Adrenal gland (tissue), 12 donors: ENCODE measurements around the gene FOLR2. TPM values are rescaled to one million over a fixed set of nuclear protein-coding genes. Genes with fewer than 3 reads are reported as not detected.

Experiments
- polyA plus RNA-seq, 3 donors: library from polyadenylated mRNA; stranded (reverse); fragments of 200-250 nt in 2 of 3; fragments of 350-450 nt in 1 of 3; fragmentation: Illumina TruSeq in 1 of 3; extraction: RNeasy Lipid Tissue Mini Kit (QIAGEN cat#74804) in 1 of 3; gene quantifications; one replicate each; pipeline ENCODE4 v1.2.3, GENCODE V29; 2013 to 2014
- total RNA-seq, 9 donors: library from RNA; depleted of rRNA in 4 of 9; stranded (reverse); fragments of >200 nt in 4 of 9; fragments of 120-200 nt in 1 of 9; fragmentation: NEBNext Ultra II Directional in 1 of 9; extraction: Animal tissue kit (Norgen Biotek cat#: 25700) in 1 of 9; gene quantifications; one replicate each; pipeline versions ENCODE4 v1.1.0 to v1.2.4, GENCODE V29; 2013 to 2023
- donor health status: healthy with polysubstance abuse.
- donor health status: Bipolar disorder and iron deficiency.
- donor health status: DM: yes; HTN: yes; CAD: no.
- donor health status: DM: no; HTN: no; CAD: no.
- donor health status: DM: no; HTN: no; CAD: no.
- donor health status: DM: yes; HTN: yes; CAD: no.

Gene FOLR2
- total and polyA plus RNA-seq, 12 donors = 6.9 to 221 (median 62.3) TPM

Other genes starting within 250 kb of the FOLR2 start
- 10 to 100 TPM in 4 of 9 donors, 1 to 10 TPM in 5; 3.2 to 41.2 (median 9.0) TPM for gene IL18BP, start 217.9 kb upstream of the FOLR2 start, total RNA-seq
- 10 to 100 TPM; 17.3 to 25.4 (median 19.2) TPM for gene IL18BP, start 217.9 kb upstream of the FOLR2 start, polyA plus RNA-seq
- gene NUMA1, start 136.3 kb upstream of the FOLR2 start, total RNA-seq = 100 to 1,000 TPM in 8 of 9 donors, 10 to 100 TPM in 1; 87.5 to 380 (median 273) TPM
- gene NUMA1, start 136.3 kb upstream of the FOLR2 start, polyA plus RNA-seq = 100 to 1,000 TPM in 2 of 3 donors, 10 to 100 TPM in 1; 86.7 to 677 (median 313) TPM
- 10 to 100 TPM in 5 of 9 donors, 1 to 10 TPM in 4; 2.4 to 15.4 (median 10.9) TPM for gene LRRC51, start 135.9 kb upstream of the FOLR2 start, total RNA-seq
- 10 to 100 TPM in 2 of 3 donors, 1 to 10 TPM in 1; 5.3 to 15.7 (median 10.4) TPM for gene LRRC51, start 135.9 kb upstream of the FOLR2 start, polyA plus RNA-seq
- gene LAMTOR1, start 113.5 kb upstream of the FOLR2 start, total RNA-seq = 100 to 1,000 TPM; 107 to 297 (median 145) TPM
- 100 to 1,000 TPM in 1 of 3 donors, 10 to 100 TPM in 2; 86.1 to 140 (median 89.1) TPM for gene LAMTOR1, start 113.5 kb upstream of the FOLR2 start, polyA plus RNA-seq
- gene TOMT, start 110.9 kb upstream of the FOLR2 start, total RNA-seq = not detected
- not detected for gene TOMT, start 110.9 kb upstream of the FOLR2 start, polyA plus RNA-seq
- 10 to 100 TPM; 15.3 to 47.7 (median 34.5) TPM for gene ANAPC15, start 104.1 kb upstream of the FOLR2 start, total RNA-seq
- gene ANAPC15, start 104.1 kb upstream of the FOLR2 start, polyA plus RNA-seq = 10 to 100 TPM; 62.7 to 80.0 (median 77.1) TPM
- under 1 TPM in 2 of 9 donors, not detected in 7; 0.88 to 0.96 TPM for gene FOLR3, start 81.1 kb upstream of the FOLR2 start, total RNA-seq
- under 1 TPM in 2 of 3 donors, not detected in 1; 0.13 to 0.95 TPM for gene FOLR3, start 81.1 kb upstream of the FOLR2 start, polyA plus RNA-seq
- 1 to 10 TPM in 6 of 9 donors, under 1 TPM in 3; 0.78 to 7.2 (median 1.4) TPM for gene FOLR1, start 24.7 kb upstream of the FOLR2 start, total RNA-seq
- gene FOLR1, start 24.7 kb upstream of the FOLR2 start, polyA plus RNA-seq = 1 to 10 TPM in 1 of 3 donors, under 1 TPM in 2; 0.57 to 2.5 (median 0.80) TPM
- gene INPPL1, start 8.0 kb downstream of the FOLR2 start, total RNA-seq = 100 to 1,000 TPM in 5 of 9 donors, 10 to 100 TPM in 4; 66.5 to 238 (median 106) TPM
- gene INPPL1, start 8.0 kb downstream of the FOLR2 start, polyA plus RNA-seq = 100 to 1,000 TPM in 2 of 3 donors, 10 to 100 TPM in 1; 45.3 to 395 (median 130) TPM
- gene PHOX2A, start 27.4 kb downstream of the FOLR2 start, total RNA-seq = 10 to 100 TPM in 3 of 9 donors, 1 to 10 TPM in 1, under 1 TPM in 2, not detected in 3; 0.32 to 26.6 (median 9.0) TPM
- gene PHOX2A, start 27.4 kb downstream of the FOLR2 start, polyA plus RNA-seq = 10 to 100 TPM in 2 of 3 donors, 1 to 10 TPM in 1; 7.1 to 68.9 (median 19.2) TPM
- gene CLPB, start 217.7 kb downstream of the FOLR2 start, total RNA-seq = 10 to 100 TPM; 28.0 to 46.4 (median 41.3) TPM
- gene CLPB, start 217.7 kb downstream of the FOLR2 start, polyA plus RNA-seq = 10 to 100 TPM; 19.1 to 33.2 (median 32.2) TPM